ENCODE measurements around the gene EPB41L4A. TPM values are rescaled to one million over a fixed set of nuclear protein-coding genes. Genes with fewer than 3 reads are reported as not detected.

The EPB41L4A gene
- total RNA-seq, 3 donors from 2014 or later: 22.0 to 25.9 (median 22.6) TPM

- intact Hi-C loops (cut with DNase I; ENCODE audit: low total_unique reads): no loop called here
- Histone ChIP-seq H3K36me3 (no peaks in the 10 kb centered on the region), H3K9me3 (peaks cover 0 to 3% of the 10 kb centered on the region in 2 donors), H3K4me1 (no peaks in the 10 kb centered on the region), H3K27ac (no peak overlapping the region), H3K27me3 (no peaks in the 10 kb centered on the region), H3K4me3 (no peak overlapping the region)
- TF ChIP-seq POLR2A (IDR thresholded peaks at IDR 0.05): no peak
- no peak for TF ChIP-seq CTCF (IDR thresholded peaks at IDR 0.05)
- TF ChIP-seq POLR2AphosphoS5 (IDR thresholded peaks at IDR 0.05): no peak
- DNase-seq (ENCODE audit: low spot score in 2 of 2): no peak
Measured at GRCh38 chr5:112303685-112304084, 115.4 kb downstream of the EPB41L4A start.

GRCh38 chr5:112294126-112294525 is 125.0 kb downstream of the EPB41L4A start:
- peaks cover 0 to 9% of the 10 kb centered on the region in 2 donors for H3K9me3 ChIP-seq
- no peaks in the 10 kb centered on the region for H3K36me3 ChIP-seq
- no peak for DNase-seq (ENCODE audit: low spot score in 2 of 2)
- no peaks in the 10 kb centered on the region for H3K27me3 ChIP-seq
- intact Hi-C loops (cut with DNase I; ENCODE audit: low total_unique reads): no loop called here
- no peak overlapping the region for H3K27ac ChIP-seq
- TF ChIP-seq POLR2AphosphoS5 (IDR thresholded peaks at IDR 0.05): no peak
- no peak for TF ChIP-seq CTCF (IDR thresholded peaks at IDR 0.05)
- TF ChIP-seq POLR2A (IDR thresholded peaks at IDR 0.05): no peak
- H3K4me1 ChIP-seq: no peaks in the 10 kb centered on the region
- H3K4me3 ChIP-seq: no peak overlapping the region

GRCh38 chr5:112293587-112293986 is 125.5 kb downstream of the EPB41L4A start:
- H3K4me1 ChIP-seq: no peaks in the 10 kb centered on the region
- TF ChIP-seq POLR2AphosphoS5 (IDR thresholded peaks at IDR 0.05): no peak
- TF ChIP-seq CTCF (IDR thresholded peaks at IDR 0.05): no peak
- no peak for TF ChIP-seq POLR2A (IDR thresholded peaks at IDR 0.05)
- DNase-seq (ENCODE audit: low spot score in 2 of 2): no peak
- intact Hi-C loops (cut with DNase I; ENCODE audit: low total_unique reads): no loop called here
- no peak overlapping the region for H3K27ac ChIP-seq
- H3K36me3 ChIP-seq: no peaks in the 10 kb centered on the region
- no peaks in the 10 kb centered on the region for H3K27me3 ChIP-seq
- H3K9me3 ChIP-seq: peaks cover 0 to 5% of the 10 kb centered on the region in 2 donors
- no peak overlapping the region for H3K4me3 ChIP-seq

- intact Hi-C loops (cut with DNase I; ENCODE audit: low total_unique reads): no loop called here
- no peaks in the 10 kb centered on the region for H3K36me3 ChIP-seq
- TF ChIP-seq POLR2AphosphoS5 (IDR thresholded peaks at IDR 0.05): no peak
- no peak for TF ChIP-seq CTCF (IDR thresholded peaks at IDR 0.05)
- no peak for TF ChIP-seq POLR2A (IDR thresholded peaks at IDR 0.05)
- DNase-seq (ENCODE audit: low spot score in 2 of 2): no peak
- no peaks in the 10 kb centered on the region for H3K4me1 ChIP-seq
- H3K27me3 ChIP-seq: no peaks in the 10 kb centered on the region
- H3K4me3 ChIP-seq: no peak overlapping the region
- no peaks in the 10 kb centered on the region for H3K9me3 ChIP-seq
- no peak overlapping the region for H3K27ac ChIP-seq
Measured at GRCh38 chr5:112290691-112291090, 128.4 kb downstream of the EPB41L4A start.

GRCh38 chr5:112289465-112289864 is 129.6 kb downstream of the EPB41L4A start:
- Histone ChIP-seq H3K27ac (no peak overlapping the region), H3K36me3 (no peaks in the 10 kb centered on the region), H3K4me3 (no peak overlapping the region), H3K27me3 (no peaks in the 10 kb centered on the region), H3K9me3 (no peaks in the 10 kb centered on the region), H3K4me1 (no peaks in the 10 kb centered on the region)
- no peak for DNase-seq (ENCODE audit: low spot score in 2 of 2)
- intact Hi-C loops (cut with DNase I; ENCODE audit: low total_unique reads): no loop called here
- no peak for TF ChIP-seq POLR2A (IDR thresholded peaks at IDR 0.05)
- TF ChIP-seq CTCF (IDR thresholded peaks at IDR 0.05): no peak
- no peak for TF ChIP-seq POLR2AphosphoS5 (IDR thresholded peaks at IDR 0.05)

Measured in breast epithelium (tissue), 4 donors.